B cell (primary cell): ENCODE measurements around the gene STX10. TPM values are rescaled to one million over a fixed set of nuclear protein-coding genes. Genes with fewer than 3 reads are reported as not detected.

Source experiments
- ATAC-seq: fragments of 200-7000 bp; cut with Tn5 transposase; one replicate; pipeline ENCODE4 v1.10.0; 2021; ENCODE audit warnings: low read depth, mild to moderate bottlenecking, moderate number of reproducible peaks, moderate library complexity
- CTCF ChIA-PET: fragments of 350-600 bp; sonication (Branson Sonifier 250); formaldehyde crosslinking; loops from one replicate; lab custom pipeline; 2021; ENCODE audit warnings: antibody characterized with exemption, inconsistent platforms; lab: Charles Lee
- POLR2A ChIA-PET: fragments of 350-600 bp; sonication (Branson Sonifier 250); formaldehyde crosslinking; loops from one replicate; lab custom pipeline; 2021; ENCODE audit warnings: antibody characterized with exemption; lab: Charles Lee
- DNase-seq: peaks from one replicate; pipeline ENCODE4 v3.0.0; 2013
- H2AFZ ChIP-seq: 2 replicates; pipeline ENCODE4 v1.6.1; 2012; ENCODE audit warnings: mild to moderate bottlenecking, low read depth, low read length; ENCODE audit not compliant: insufficient read depth, poor library complexity, severe bottlenecking
- H3K27ac ChIP-seq, 2 donors: 1 replicate in 1 of 2; 2 replicates in 1 of 2; pipeline ENCODE4 v1.5.1; 2012 to 2013; ENCODE audit warnings: low read length in 2 of 2, mild to moderate bottlenecking in 2 of 2, moderate library complexity in 1 of 2
- H3K27me3 ChIP-seq, 4 experiments: fragments of 200-600 bp in 1 of 4; sonication (generic) in 1 of 4; replicated peaks in 1 of 4; 1 replicate in 2 of 4; 2 replicates in 2 of 4; pipeline versions ENCODE4 v1.6.1 to v1.7.0; 2013 to 2016; ENCODE audit warnings: low read length in 3 of 4, mild to moderate bottlenecking in 2 of 4, mixed read lengths in 1 of 4, moderate library complexity in 1 of 4; ENCODE audit not compliant: insufficient read depth in 4 of 4, control insufficient read depth in 3 of 4; ENCODE audit errors: control extremely low read depth in 1 of 4
- H3K36me3 ChIP-seq, 2 experiments: replicated peaks in 1 of 2; 1 replicate in 1 of 2; 2 replicates in 1 of 2; pipeline versions ENCODE4 v1.6.1 to v1.7.1; 2013; ENCODE audit warnings: low read length in 1 of 2; ENCODE audit not compliant: insufficient read depth in 2 of 2, control insufficient read depth in 1 of 2; ENCODE audit errors: control extremely low read depth in 1 of 2, extremely low read depth in 1 of 2
- H3K4me1 ChIP-seq, 2 donors: fragments of 200-600 bp in 1 of 2; sonication (generic) in 1 of 2; 1 replicate in 1 of 2; 2 replicates in 1 of 2; pipeline versions ENCODE4 v1.5.1 to v1.6.1; 2013 to 2017; ENCODE audit warnings: low read length in 2 of 2; ENCODE audit not compliant: control insufficient read depth in 2 of 2, insufficient read depth in 2 of 2
- H3K4me2 ChIP-seq: replicated peaks from 2 replicates; pipeline ENCODE3; 2012; ENCODE audit warnings: mild to moderate bottlenecking, low read depth, low read length; ENCODE audit not compliant: poor library complexity, severe bottlenecking
- H3K4me3 ChIP-seq, 5 experiments: fragments of 200-600 bp in 1 of 5; sonication (generic) in 1 of 5; 1 replicate in 3 of 5; 2 replicates in 2 of 5; pipeline versions ENCODE4 v1.5.1 to v1.7.0; 2011 to 2016; ENCODE audit warnings: low read length in 4 of 5, mild to moderate bottlenecking in 4 of 5, low read depth in 2 of 5, control low read depth in 1 of 5, moderate library complexity in 1 of 5; ENCODE audit not compliant: insufficient read depth in 1 of 5; ENCODE audit errors: control extremely low read depth in 1 of 5, extremely low read depth in 1 of 5
- H3K79me2 ChIP-seq: fragments of 200-600 bp; sonication (generic); one replicate; pipeline ENCODE4 v1.6.0; 2016; ENCODE audit warnings: low read length; ENCODE audit not compliant: control insufficient read depth, insufficient read depth
- H3K9ac ChIP-seq: fragments of 200-600 bp; sonication (generic); 2 replicates; pipeline ENCODE4 v1.6.1; 2017; ENCODE audit warnings: mild to moderate bottlenecking, low read length, moderate library complexity
- H3K9me3 ChIP-seq, 3 donors: one replicate each; pipeline versions ENCODE4 v1.6.1 to v1.7.1; 2013; ENCODE audit warnings: low read length in 2 of 3; ENCODE audit not compliant: control insufficient read depth in 2 of 3, insufficient read depth in 1 of 3; ENCODE audit errors: control extremely low read depth in 1 of 3
- H4K20me1 ChIP-seq: 2 replicates; pipeline ENCODE4 v1.6.0; 2012; ENCODE audit warnings: mild to moderate bottlenecking, low read length; ENCODE audit not compliant: insufficient read depth, control insufficient read depth, poor library complexity, severe bottlenecking
- H3K27ac Mint-ChIP-seq: one replicate; pipeline ENCODE4 v1.8.0; 2021; ENCODE audit warnings: mixed read lengths
- H3K27me3 Mint-ChIP-seq: one replicate; pipeline ENCODE4 v1.8.0; 2021; ENCODE audit warnings: mixed read lengths
- H3K4me1 Mint-ChIP-seq: one replicate; pipeline ENCODE4 v1.8.0; 2021; ENCODE audit warnings: mixed read lengths
- H3K4me3 Mint-ChIP-seq: one replicate; pipeline ENCODE4 v1.8.0; 2021; ENCODE audit warnings: mixed read lengths
- H3K9me3 Mint-ChIP-seq: one replicate; pipeline ENCODE4 v1.8.0; 2022; ENCODE audit warnings: mixed read lengths; ENCODE audit not compliant: insufficient read depth
- CTCF ChIP-seq: fragments of 200-600 bp; IDR thresholded peaks from one replicate; pipeline ENCODE4 v1.8.0; 2022; ENCODE audit warnings: antibody characterized with exemption, mild to moderate bottlenecking
- EZH2 ChIP-seq: IDR thresholded peaks from 2 replicates; pipeline ENCODE4 v1.6.1; 2012; ENCODE audit warnings: borderline replicate concordance, low read depth, mild to moderate bottlenecking, moderate library complexity, low read length; ENCODE audit not compliant: insufficient read depth, poor library complexity, severe bottlenecking
- WGBS: methylation state at CpG from one replicate; pipeline ENCODE4 v1.1.5; 2013; ENCODE audit warnings: missing lambda C conversion rate; ENCODE audit not compliant: insufficient coverage; 5-methylcytosine and 5-hydroxymethylcytosine counted together
- intact Hi-C: fragments of 100-400 bp; cut with micrococcal nuclease; formaldehyde crosslinking; loops from one replicate; pipeline ENCODE4 v1.10.0; 2022
- polyA plus RNA-seq: library from polyadenylated mRNA; depleted of rRNA; stranded (reverse); fragments of >200 nt; gene quantifications from 2 replicates; pipeline ENCODE4 v1.2.3, GENCODE V29; 2012
- total RNA-seq, 2 donors: library from RNA; stranded (reverse); fragments of 120-200 nt in 1 of 2; gene quantifications; 1 replicate in 1 of 2; 2 replicates in 1 of 2; pipeline versions ENCODE4 v1.2.3 to v1.2.4, GENCODE V29; 2013 to 2022

Gene STX10
- total and polyA plus RNA-seq, 2 donors (not counting 1 experiment from before 2014, with no cell fraction given), result 59.0 to 147 TPM

DNA sequence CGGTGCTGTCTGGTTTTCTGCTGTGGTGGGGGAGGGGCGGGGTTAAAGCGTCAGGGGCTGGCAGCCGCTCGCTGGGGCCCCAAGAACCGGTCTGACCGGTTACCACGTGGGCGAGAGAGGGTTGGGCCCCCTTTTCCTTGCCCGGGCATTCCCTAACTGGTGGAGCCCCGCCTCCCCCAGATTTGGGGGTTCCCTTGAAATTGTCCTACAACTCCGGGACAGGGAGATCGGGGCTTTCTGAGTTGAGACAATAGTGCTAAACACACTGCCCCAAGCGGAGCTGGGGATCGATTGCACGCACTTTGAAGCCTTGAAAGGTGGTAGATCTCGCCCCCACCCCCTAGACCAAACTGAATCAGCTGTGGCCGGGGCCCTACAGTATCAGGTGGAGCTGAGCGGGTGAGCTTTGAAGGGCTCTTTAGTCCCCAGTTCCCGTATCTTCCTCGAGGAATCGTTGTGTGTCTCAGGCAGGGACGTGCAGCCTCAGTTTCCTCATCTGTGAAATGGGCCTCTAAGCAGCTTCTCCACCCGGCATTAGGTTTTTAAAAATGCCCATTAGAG is 4.8 kb upstream of the STX10 start:
- DNase-seq, result peak; percentile 90
- WGBS, result under 1% methylated on average over 22 of the region's 24 CpGs
- no peaks in the 10 kb centered on the region for H3K27me3 Mint-ChIP-seq
- peak overlapping the region; percentile 92 for H3K4me3 Mint-ChIP-seq
- ATAC-seq, result peak; percentile 5
- peak overlapping the region; percentile 97 for H3K9ac ChIP-seq
- peaks cover 45% of the 10 kb centered on the region for H3K4me1 Mint-ChIP-seq
- H3K79me2 ChIP-seq, result peaks cover 72% of the 10 kb centered on the region
- ChIA-PET CTCF (interaction anchor here (0.6 to 5.4 kb wide), 25 partner anchors 8 to 922 kb away, joined by 3 to 106 read pairs (median 5); partner anchors contain the start of gene LYL1), POLR2A (interaction anchor here (0.5 to 4.6 kb wide), 18 partner anchors 9 to 362 kb away, joined by 3 to 116 read pairs (median 12); partner anchors contain the start of genes LYL1 and NACC1)
- H3K27ac ChIP-seq, result peak overlapping the region; percentile 94 to 96
- no peaks in the 10 kb centered on the region for H3K9me3 Mint-ChIP-seq
- TF ChIP-seq EZH2 (no peak), CTCF (peak; percentile 53)
- no peaks in the 10 kb centered on the region for H3K9me3 ChIP-seq
- peak overlapping the region; percentile 82 to 100 (median 98) for H3K4me3 ChIP-seq
- peak overlapping the region; percentile 100 for H3K27ac Mint-ChIP-seq
- H3K4me1 ChIP-seq, result peaks cover 38 to 59% of the 10 kb centered on the region in 2 donors
- H4K20me1 ChIP-seq, result peaks cover 26% of the 10 kb centered on the region
- H2AFZ ChIP-seq, result no peak overlapping the region
- H3K27me3 ChIP-seq, result no peaks in the 10 kb centered on the region
- H3K4me2 ChIP-seq, result peak overlapping the region; percentile 95
- H3K36me3 ChIP-seq, result peaks cover 0 to 9% of the 10 kb centered on the region in 2 experiments
- intact Hi-C loops, result loop anchor here (5.0 kb wide), 1 partner anchor 122 kb away; no protein-coding TSS in a partner anchor
